Glutamatergic neuron (in vitro differentiated cells): Measurements from ENCODE around the gene CDK18. TPM values are rescaled to one million over a fixed set of nuclear protein-coding genes. Genes with fewer than 3 reads are reported as not detected.

ENCODE experiments used
- DNase-seq: peaks from one replicate; pipeline ENCODE4 v3.0.0; 2022
- H3K27ac Mint-ChIP-seq: one replicate; pipeline ENCODE4 v1.8.0; 2020; ENCODE audit warnings: mild to moderate bottlenecking, mixed read lengths, inconsistent platforms; ENCODE audit not compliant: unreplicated experiment
- H3K27me3 Mint-ChIP-seq: one replicate; pipeline ENCODE4 v1.8.0; 2020; ENCODE audit warnings: mild to moderate bottlenecking, moderate library complexity, mixed read lengths, inconsistent platforms; ENCODE audit not compliant: unreplicated experiment
- H3K36me3 Mint-ChIP-seq: one replicate; pipeline ENCODE4 v1.8.0; 2020; ENCODE audit warnings: mild to moderate bottlenecking, mixed read lengths, inconsistent platforms; ENCODE audit not compliant: unreplicated experiment
- H3K4me1 Mint-ChIP-seq: one replicate; pipeline ENCODE4 v1.8.0; 2020; ENCODE audit warnings: mild to moderate bottlenecking, low read depth, mixed read lengths, inconsistent platforms; ENCODE audit not compliant: unreplicated experiment
- H3K4me3 Mint-ChIP-seq: one replicate; pipeline ENCODE4 v1.8.0; 2020; ENCODE audit warnings: mild to moderate bottlenecking, mixed read lengths, inconsistent platforms; ENCODE audit not compliant: unreplicated experiment
- H3K9me3 Mint-ChIP-seq: one replicate; pipeline ENCODE4 v1.8.0; 2020; ENCODE audit warnings: mild to moderate bottlenecking, moderate library complexity, mixed read lengths, inconsistent platforms; ENCODE audit not compliant: unreplicated experiment
- CTCF ChIP-seq: fragments of 200-600 bp; sonication (generic); IDR thresholded peaks from one replicate; pipeline ENCODE4 v1.5.0; 2021; ENCODE audit not compliant: partially characterized antibody, unreplicated experiment
- total RNA-seq: library from RNA; stranded (reverse); fragmentation: NEBNext Ultra II Directional; extraction: Animal tissue kit (Norgen Biotek cat#: 25700); gene quantifications from one replicate; pipeline ENCODE4 v1.2.1, GENCODE V29; 2021; ENCODE audit not compliant: unreplicated experiment

Gene CDK18
- total RNA-seq, 1 donor from 2014 or later = 1.7 TPM

- no peak overlapping the region for H3K4me3 Mint-ChIP-seq
- peaks cover 25% of the 10 kb centered on the region for H3K4me1 Mint-ChIP-seq
- H3K27ac Mint-ChIP-seq = no peak overlapping the region
Measured at GRCh38 chr1:205522692-205523091, 18.2 kb downstream of the CDK18 start.

GRCh38 chr1:205523261-205523890 is 18.9 kb downstream of the CDK18 start:
- H3K36me3 Mint-ChIP-seq = no peaks in the 10 kb centered on the region
- DNase-seq = no peak
- no peak overlapping the region for H3K4me3 Mint-ChIP-seq
- no peak overlapping the region for H3K27ac Mint-ChIP-seq
- H3K27me3 Mint-ChIP-seq = peaks cover 4% of the 10 kb centered on the region
- no peaks in the 10 kb centered on the region for H3K9me3 Mint-ChIP-seq
- H3K4me1 Mint-ChIP-seq = peaks cover 27% of the 10 kb centered on the region
- no peak for TF ChIP-seq CTCF

More at GRCh38 chr1:205522692-205523091, 18.2 kb downstream of the CDK18 start:
- H3K27me3 Mint-ChIP-seq = peaks cover 4% of the 10 kb centered on the region
- H3K9me3 Mint-ChIP-seq = peaks cover 3% of the 10 kb centered on the region
- TF ChIP-seq CTCF = no peak
- no peaks in the 10 kb centered on the region for H3K36me3 Mint-ChIP-seq
- no peak for DNase-seq

- peak; percentile 87 for DNase-seq
- H3K9me3 Mint-ChIP-seq = no peaks in the 10 kb centered on the region
- no peak overlapping the region for H3K27ac Mint-ChIP-seq
- peaks cover 5% of the 10 kb centered on the region for H3K27me3 Mint-ChIP-seq
- H3K36me3 Mint-ChIP-seq = no peaks in the 10 kb centered on the region
- no peak overlapping the region for H3K4me3 Mint-ChIP-seq
- peaks cover 28% of the 10 kb centered on the region for H3K4me1 Mint-ChIP-seq
- TF ChIP-seq CTCF = peak; percentile 84
Measured at GRCh38 chr1:205523891-205524793, 19.7 kb downstream of the CDK18 start.

GRCh38 chr1:205524794-205525101 is 20.3 kb downstream of the CDK18 start:
- no peaks in the 10 kb centered on the region for H3K9me3 Mint-ChIP-seq
- DNase-seq = no peak
- H3K27ac Mint-ChIP-seq = no peak overlapping the region
- peaks cover 5% of the 10 kb centered on the region for H3K27me3 Mint-ChIP-seq
- H3K36me3 Mint-ChIP-seq = no peaks in the 10 kb centered on the region
- H3K4me1 Mint-ChIP-seq = peaks cover 25% of the 10 kb centered on the region
- no peak for TF ChIP-seq CTCF
- no peak overlapping the region for H3K4me3 Mint-ChIP-seq
